IMR-90 (cell line): ENCODE data around the gene RTN1.

ENCODE experiments used
- BHLHE40 ChIP-seq: fragments of 150-350 bp; IDR thresholded peaks from 2 replicates; pipeline ENCODE4 v1.6.1; 2016; ENCODE audit warnings: mild to moderate bottlenecking, low read depth, low read length
- CEBPB ChIP-seq: IDR thresholded peaks from 2 replicates; pipeline ENCODE4 v1.6.1; 2012; ENCODE audit warnings: low read depth, low read length, improper control_type of control experiment
- CTCF ChIP-seq: conservative IDR thresholded peaks from 2 replicates; pipeline ENCODE4 v1.5.1; 2012; ENCODE audit warnings: mild to moderate bottlenecking, low read depth, low read length, improper control_type of control experiment
- FOS ChIP-seq: fragments of 150-350 bp; IDR thresholded peaks from 2 replicates; pipeline ENCODE4 v1.6.1; 2016; ENCODE audit warnings: low read depth, low read length
- MAFK ChIP-seq: IDR thresholded peaks from 2 replicates; pipeline ENCODE4 v1.6.1; 2012; ENCODE audit warnings: low read depth, low read length, improper control_type of control experiment
- MAZ ChIP-seq: IDR thresholded peaks from 2 replicates; pipeline ENCODE4 v1.6.1; 2012; ENCODE audit warnings: low read depth, mild to moderate bottlenecking, low read length, improper control_type of control experiment, moderate library complexity, borderline replicate concordance
- MXI1 ChIP-seq: IDR thresholded peaks from 2 replicates; pipeline ENCODE4 v1.6.1; 2012; ENCODE audit warnings: low read depth, mild to moderate bottlenecking, low read length, moderate library complexity, borderline replicate concordance
- POLR2A ChIP-seq: IDR thresholded peaks from 2 replicates; pipeline ENCODE4 v1.6.1; 2012; ENCODE audit warnings: mild to moderate bottlenecking, low read depth, low read length
- RAD21 ChIP-seq: IDR thresholded peaks from 2 replicates; pipeline ENCODE4 v1.6.1; 2012; ENCODE audit warnings: low read length, improper control_type of control experiment
- RCOR1 ChIP-seq: IDR thresholded peaks from 2 replicates; pipeline ENCODE4 v1.6.1; 2012; ENCODE audit warnings: mild to moderate bottlenecking, low read length, improper control_type of control experiment; ENCODE audit not compliant: insufficient replicate concordance
- RFX5 ChIP-seq: IDR thresholded peaks from 2 replicates; pipeline ENCODE4 v1.8.0; 2012; ENCODE audit warnings: low read depth, mild to moderate bottlenecking, low read length, moderate library complexity
- SMC3 ChIP-seq: fragments of 150-350 bp; IDR thresholded peaks from 2 replicates; pipeline ENCODE4 v1.6.1; 2016; ENCODE audit warnings: low read depth, mild to moderate bottlenecking, antibody characterized with exemption, low read length, moderate library complexity

- TF ChIP-seq CTCF (no peak), RAD21 (no peak), CEBPB (no peak), POLR2A (no peak), BHLHE40 (no peak), MAZ (no peak), RFX5 (no peak), RCOR1 (no peak), SMC3 (no peak), MXI1 (no peak), FOS (no peak), MAFK (no peak)
Observed at GRCh38 chr14:59585891-59586554, 284.6 kb downstream of the RTN1 start.
